HG03469 (cell line): ENCODE data around the gene CD207.
"Not testable (repeated sequence)": the region's sequence is repeated elsewhere in the genome, so short reads cannot be mapped to it uniquely, and the experiment has no call there.

Experiments
- ATAC-seq: cut with Tn5 transposase; IDR thresholded peaks from one replicate; pipeline ENCODE4 v1.9.1; 2021; ENCODE audit warnings: mild to moderate bottlenecking, moderate library complexity, moderate number of reproducible peaks; ENCODE audit not compliant: unreplicated experiment

Gene CD207

DNA sequence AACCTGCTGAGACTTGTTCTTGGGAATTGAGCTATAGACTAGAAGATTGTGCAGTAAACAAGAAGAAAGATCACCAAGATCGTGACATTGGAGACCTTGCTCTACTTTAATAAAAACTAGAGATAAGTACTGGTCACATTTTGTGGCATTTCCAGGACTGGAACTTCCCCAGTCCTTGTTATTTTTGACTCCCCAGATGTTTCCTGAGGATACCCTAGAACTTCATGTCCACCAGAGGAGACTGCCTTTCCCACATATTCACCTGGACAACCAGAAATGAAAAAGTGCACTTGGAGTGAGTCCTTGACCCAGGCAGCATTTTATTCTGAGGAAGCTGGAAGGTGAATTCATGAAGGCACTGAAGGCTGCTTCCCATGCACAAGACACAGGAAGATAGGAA is 5.7 kb downstream of the CD207 start:
- no peak for ATAC-seq

DNA sequence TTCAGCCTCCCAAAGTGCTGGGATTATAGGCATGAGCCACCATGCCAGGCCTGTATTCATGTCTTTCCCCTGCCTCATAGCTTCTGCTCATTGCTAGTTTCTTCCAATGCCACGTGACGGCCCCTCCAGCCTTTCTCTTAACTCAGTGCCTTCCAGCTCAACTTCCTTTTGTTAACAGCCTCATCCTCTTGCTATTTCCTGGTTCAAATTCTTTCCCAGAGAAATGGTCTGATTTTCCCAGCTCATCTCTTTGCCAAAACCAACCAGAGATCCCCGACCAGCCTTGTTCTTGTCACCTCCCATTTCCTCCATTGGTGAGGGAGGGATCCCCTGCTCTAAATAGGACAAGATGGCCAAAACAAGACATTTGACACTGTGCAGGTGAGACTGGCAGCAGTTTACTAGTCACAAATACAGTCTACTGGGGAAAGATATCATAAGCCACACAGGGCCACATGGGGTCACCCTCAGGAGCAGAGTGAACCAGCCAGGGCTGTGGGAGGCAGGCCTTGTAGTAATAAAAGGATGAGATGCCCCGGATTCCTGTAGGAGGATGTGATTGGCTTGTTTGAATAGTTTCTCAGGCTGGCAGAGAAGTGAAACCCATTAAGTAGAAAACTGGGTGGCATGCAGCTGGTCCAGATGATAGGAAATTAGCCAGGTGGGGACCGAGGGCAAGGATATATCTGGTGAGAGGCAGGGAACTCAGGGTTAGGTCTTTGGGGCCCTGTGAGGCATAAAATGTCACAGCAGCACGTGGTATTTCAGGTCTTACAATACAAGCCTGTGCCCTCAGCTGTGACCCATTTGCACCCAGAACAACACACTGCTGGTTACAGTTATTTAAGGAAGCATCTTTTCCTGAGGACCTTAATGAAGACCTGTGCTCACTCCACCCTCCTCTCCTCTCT is 6.4 kb downstream of the CD207 start:
- ATAC-seq, result no peak

DNA sequence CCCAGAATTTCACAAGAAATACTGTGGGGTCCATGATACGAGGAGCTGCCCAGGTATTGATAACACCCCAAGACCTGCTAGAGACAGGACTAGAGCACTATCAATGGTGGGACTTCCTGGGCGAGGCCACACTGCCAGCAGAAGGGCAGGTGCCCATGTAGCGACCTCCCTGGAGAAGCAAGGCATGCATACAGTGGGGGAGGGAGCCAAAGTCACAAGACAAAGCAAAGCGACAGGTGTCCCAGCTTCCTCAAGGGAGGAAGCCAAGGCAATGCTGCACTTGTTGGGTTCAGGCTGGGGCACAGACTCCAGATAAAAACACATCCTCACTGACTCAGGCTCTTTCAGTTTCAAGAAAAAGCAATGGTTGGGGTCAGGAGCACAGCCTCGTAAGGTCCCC is 7.5 kb downstream of the CD207 start:
- ATAC-seq, result no peak

DNA sequence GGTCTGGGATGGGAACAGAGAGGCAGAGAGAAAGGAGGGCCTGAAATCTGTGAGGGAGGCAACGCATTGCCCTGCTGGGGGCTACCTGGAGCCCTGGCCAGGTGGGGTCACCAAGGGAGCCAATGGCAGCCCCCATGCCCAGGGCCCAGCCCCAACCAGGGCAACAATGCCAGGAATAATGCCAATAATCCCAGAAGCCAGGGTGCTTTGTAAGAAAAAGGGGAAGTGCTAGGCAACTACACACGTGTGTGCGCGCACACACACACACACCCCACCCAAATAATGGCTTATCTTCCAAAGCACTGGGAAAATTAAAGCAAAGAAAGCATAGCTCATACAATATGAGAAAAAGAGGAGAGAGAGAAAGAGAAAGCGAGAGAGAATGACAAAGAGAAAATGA is 8.2 kb downstream of the CD207 start:
- ATAC-seq, result no peak

DNA sequence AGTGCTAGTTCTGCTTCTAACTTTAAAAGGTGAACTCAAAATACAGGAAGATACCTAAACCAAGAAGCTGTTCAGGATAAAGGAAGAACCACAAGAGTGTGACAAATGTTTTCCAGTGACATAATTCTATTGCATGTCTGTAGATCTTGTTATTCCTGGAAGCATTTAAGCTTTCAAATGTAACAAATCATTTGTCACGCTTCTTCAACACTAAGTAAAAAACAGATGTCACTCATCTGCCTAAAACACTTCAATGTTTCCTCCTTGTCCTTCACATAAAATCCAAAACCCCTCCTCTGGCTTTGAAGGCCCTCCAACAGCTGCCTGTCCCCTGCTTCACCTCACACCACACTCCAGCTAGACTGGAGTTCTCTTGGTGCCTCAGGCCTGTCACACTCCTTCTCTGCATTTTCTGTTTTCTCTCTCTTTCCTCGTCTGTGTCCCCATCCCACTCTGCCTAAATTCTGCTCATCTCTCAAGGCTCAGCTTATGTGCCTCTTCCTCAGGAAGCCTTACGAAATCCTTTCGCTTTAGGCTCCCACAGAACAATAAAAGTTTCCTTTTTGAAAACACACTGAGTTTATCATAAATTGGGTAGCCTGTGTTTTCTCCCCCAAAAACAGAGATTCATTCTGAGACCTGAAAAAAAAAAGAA is 8.8 kb downstream of the CD207 start:
- ATAC-seq, result no peak

DNA sequence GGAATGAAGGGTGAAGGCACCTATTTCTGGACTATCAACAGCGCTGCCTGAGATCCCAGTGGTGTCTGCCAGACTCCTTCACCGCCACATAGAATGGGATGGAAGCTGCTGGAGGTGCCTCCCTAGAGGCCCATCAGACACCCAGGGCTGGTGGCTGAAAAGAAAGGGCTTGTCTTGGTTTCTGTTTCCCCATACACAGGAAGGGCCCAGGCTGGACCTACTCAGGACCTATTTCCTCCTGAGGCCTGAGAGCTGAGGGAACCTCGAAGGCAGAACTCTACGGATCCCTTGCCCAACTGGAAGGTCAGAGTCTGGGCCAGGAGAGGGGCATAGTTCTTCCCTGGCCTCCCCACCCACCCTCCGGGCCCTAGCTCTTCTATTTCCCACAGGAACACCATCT is 12.4 kb downstream of the CD207 start:
- ATAC-seq, result no peak

DNA sequence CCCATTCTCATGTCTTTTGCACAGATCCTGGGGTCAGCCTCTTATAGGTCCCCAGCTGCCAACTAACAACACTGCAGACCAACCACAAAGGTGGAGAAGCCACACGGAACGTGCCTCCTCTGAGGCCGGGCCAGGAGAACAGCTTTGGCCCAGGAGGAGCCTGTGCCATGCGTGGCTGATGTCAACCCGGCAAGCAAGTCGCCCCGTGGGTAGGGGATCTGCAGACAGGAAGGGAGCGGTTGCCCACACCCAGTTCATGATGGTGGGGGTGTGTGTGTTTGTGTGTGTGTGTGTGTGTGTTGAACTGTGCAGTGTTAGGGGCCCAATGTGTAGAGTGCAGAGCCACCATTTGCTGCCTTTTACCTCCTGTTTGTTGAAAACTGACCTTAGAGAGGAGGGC is 12.8 kb downstream of the CD207 start:
- no peak for ATAC-seq

DNA sequence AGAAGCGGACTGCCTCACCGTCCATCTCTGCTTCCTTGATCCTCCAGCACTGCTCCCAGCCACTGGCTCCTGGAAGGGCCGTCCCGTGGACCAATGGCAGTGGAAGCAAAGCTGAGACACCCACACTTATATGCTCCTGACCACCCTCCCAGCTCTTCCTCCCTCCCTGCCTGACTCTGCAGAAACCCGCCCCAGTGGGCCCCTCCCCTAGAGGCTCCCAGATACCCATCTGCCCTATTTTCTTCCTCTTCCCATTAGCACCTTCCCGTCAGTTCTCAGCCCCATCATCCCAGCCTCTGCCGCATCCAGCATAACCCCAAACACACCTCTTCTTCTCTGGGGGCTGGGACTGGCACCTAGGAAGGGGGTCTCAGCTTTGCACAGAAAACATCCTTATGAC is 15.1 kb downstream of the CD207 start, which contains the start of gene CLEC4F:
Gene CLEC4F (minus strand): TSS at position 101 of the 400 bp plus-strand sequence. CDS start 76 bp downstream, at position 25.
- no peak for ATAC-seq

DNA sequence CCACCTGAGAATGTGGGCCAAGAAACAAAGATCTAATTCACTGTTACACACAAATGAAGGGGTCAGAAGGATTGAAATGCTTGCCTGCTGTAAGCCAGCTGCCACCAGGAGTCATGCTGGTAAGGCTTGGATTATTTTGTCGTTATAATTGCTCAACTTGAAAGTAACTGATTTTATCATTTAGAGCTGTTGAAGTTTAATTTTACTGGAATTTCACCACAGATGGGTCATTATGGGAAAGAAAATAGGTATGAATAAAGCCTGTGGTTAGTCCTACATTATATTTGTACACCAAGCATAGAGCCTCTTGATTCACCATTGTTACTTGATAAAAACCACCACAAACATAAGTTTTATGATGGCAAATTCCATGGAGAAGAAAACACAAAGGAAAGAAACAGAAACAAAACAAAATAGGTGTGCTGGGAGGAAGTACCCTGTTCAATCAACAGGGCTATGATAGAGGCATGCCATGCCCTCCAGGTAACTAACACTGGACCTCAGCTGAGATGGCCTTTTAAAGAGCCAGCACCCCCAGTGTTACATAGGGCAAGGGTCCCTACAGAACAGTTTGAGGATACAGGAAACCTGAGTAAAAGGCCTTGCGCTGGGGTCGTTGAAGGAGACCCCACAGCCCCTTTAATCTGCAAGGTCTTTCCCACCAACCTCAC is 18.2 kb downstream of the CD207 start:
- ATAC-seq, result no peak

DNA sequence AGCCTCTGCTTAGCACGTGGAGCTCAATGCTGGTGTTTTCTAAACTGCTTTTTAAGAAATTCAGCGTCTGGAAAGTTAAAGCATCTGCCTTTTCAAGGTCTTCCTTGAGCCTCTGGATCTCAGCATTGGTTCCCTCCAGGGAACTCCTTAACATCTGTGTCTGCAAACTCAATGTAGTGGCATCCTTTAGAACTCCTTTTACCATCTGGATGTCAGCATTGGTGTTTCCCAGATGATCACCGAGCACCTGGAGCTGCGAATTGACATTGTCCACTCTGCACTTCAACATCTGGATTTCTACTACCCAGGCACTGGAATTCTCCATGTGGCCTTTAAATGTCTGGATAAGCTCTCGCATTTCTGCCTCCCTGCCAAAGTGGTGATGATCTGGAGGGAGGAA is 18.9 kb downstream of the CD207 start:
- ATAC-seq, result no peak

DNA sequence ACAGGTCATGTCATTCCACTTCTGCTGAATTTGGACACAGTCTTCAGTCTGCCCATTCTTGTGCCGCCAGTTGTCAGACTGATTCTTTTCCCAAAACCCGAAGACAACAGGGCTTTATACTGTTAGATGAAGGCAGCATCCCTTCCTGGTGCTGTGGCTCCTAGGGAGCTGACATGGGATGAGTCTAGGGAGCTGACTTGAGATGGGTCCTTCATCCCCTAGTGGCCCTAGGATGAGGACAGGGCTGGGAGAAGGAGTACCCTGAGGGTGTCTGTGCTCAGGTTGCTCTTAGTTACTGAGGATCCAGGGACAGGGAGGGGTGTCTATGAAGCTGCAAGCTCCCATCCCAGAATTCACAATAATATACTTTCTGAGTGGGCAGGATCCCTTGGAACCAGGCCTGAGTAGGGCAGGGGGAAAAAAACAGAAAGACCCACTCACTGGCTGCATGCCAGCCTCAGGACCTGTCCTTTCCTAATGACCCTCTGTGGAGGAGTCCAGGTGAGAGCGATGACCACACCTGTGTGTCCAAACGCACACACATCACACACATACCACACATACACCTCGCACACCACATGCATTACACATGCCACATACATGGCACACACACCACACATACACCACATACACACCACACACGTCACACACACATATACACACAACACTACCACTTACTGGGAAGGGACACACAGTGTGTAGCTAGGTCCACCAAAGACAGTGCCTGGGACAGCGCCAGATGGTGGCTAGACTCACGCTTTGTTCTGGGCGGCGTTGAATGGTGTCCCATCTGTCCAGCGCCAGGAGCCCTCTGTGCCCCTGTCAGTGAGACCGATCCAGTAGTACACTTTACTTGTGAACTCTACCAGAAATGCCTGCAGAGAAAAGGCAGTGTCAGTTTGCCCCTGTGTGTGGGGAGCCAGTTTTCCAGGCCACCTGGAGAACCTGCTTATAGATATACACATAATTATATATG is 26.3 kb downstream of the CD207 start:
- no peak for ATAC-seq

DNA sequence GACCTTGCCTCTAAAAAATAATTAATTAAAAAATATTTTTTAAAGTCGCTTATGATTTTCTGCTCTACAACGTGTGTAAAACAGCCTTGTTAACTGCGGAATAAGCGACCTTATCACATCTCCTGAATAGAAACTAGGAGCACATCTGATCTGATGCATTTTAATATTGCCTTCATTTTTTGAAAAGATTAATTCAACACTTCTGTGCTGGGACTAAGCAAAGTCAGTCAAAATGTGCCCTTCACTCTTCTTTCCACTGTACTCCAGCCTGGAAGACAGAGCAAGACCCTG is 27.8 kb downstream of the CD207 start:
- ATAC-seq, result no peak

DNA sequence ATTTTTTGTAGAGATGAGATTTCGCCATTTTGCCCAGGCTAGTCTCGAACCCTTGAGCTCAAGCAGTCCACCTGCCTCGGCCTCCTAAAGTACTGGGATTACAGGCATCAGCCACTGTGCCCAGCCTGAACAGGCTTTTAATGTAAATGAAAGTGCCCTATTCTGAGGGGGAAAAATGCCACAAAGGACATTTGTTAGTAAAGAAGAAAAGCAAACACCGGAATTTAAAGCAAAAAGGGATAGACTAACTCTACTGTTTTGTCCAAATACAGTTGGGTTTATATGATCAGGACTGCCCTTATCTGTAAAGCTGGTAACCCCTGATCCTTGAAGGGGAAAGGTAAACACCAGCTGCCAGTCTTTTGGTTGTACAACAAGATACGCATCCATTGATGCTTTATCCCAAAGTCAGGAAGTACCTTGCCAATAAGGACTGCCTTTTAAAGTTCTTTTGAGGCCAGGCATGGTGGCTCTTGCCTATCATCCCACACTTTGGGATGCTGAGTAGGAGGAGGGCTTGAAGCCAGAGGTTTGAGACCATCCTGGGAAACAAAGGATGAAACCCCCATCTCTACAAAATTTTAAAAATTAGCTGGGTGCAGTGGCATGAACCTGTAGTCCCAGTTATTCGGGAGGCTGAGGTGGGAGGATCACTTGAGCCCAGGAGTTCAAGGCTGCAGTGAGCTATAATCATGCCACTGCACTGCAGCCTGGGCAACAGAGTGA is 28.4 kb downstream of the CD207 start:
- no peak for ATAC-seq

DNA sequence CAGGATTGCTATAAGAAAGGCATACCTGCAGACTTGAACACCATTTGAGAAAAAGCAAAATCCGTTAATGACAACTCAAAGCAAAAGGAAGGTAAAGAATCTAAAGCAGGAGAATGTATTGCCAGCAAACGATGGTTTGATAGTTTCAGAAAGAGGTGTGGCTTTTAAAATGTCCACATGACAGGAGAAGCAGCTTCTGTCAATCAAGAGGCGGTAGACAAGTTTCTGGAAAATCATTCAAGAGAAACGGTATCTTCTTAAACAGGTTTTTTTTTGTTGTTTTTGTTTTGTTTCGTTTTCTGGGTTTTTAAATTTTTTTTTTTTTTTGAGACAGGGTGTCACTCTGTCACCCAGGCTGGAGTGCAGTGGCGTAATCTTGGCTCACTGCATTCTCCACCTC is 29.0 kb downstream of the CD207 start:
- ATAC-seq, result no peak

DNA sequence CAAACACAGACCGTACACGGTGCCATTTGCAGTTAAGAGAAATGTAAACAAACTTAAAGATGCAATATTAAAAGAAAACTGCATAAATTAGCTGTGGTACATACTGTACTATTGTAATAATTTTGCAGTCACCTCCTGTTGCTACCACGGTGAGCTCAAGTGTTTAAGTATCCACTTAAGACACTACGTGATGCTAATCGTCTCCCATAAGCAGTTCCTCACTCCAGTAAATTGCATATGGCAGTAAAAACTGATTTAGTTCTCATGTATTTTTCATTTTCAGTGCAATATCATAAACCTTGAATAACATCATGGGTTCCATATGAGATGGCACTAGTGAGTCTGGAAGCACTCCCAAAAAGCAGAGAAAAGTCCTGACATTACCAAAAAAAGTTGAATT is 29.6 kb downstream of the CD207 start:
- no peak for ATAC-seq

DNA sequence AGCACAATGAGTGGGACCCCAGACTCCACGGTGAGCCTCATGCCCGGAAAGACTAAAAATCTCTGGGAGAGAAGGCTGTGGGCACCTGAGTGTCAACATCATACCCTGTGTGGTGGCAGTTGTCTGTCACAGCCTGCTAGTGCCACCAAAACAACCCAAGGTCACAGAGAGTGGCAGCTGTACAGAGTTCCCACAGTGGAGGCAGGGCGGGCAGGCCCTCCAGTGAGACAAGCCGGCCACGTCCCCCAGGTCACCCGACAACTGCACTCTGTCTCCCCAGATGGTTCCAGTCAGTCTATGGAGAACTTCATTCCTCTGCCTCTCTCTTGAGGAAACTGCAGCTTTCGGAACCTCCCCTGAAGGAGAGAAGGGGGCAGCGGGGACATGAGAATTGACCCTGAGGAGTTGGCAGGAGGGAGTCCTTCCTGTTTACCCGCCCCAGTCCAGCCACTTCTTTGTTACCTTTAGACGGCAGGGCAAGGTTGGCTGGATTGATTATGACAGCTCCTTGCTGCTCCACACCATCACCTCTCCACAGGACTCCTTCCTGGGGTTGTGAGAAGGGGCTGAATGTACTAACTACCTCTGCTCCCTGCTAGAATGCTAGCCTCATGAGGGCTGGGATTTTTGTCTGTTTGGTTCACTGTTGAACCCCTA is 33.9 kb downstream of the CD207 start:
- ATAC-seq, result no peak

DNA sequence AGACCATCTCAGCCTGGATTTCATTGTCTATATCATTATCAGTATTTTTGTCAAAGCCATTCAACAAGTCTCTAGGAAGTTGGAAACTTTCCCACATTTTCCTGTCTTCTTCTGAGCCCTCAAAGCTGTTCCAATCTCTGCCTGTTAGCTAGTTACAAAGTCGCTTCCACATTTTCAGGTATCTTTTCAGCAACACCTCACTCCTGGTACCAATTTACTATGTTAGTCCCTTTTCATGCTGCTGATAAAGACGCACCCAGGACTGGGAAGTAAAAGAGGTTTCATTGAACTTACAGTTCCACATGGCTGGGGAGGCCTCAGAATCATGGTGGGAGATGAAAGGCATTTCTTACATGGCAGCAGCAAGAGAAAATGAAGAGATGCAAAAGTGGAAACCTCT is 35.9 kb downstream of the CD207 start:
- ATAC-seq, result no peak

DNA sequence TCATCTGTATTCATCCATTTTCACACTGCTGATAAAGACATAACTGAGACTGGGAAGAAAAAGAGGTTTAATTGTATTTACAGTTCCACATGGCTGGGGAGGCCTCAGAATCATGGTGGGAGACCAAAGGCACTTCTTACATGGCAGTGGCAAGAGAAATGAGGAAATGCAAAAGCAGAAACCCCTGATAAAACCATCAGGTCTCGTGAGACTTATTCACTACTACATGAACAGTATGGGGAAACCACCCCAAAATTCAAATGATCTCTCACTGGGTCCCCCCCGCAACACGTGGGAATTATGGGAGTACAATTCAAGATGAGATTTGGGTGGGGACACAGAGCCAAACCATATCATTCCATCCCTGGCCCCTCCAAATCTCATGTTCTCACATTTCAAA is 37.6 kb downstream of the CD207 start:
- ATAC-seq, result not testable (repeated sequence)

DNA sequence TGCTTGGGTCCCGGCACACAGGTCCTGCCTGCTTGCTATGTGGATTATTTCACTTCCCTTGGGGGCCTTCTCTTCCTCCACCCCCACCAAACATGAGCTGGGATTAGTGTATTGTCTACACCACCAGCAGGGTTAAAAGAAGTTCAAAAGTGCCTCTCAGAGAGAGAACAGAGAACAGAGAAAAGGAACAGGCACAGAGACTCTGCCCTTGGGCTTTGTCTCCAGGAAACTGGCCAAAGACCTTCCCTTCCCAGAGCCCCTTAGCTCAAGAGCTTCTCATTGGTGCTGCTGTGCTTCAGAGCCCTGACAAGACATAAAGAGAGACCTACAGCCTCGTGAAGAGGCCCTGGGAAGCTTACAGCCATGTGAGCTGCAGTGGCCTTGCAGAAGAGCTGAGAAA is 38.1 kb downstream of the CD207 start:
- no peak for ATAC-seq

DNA sequence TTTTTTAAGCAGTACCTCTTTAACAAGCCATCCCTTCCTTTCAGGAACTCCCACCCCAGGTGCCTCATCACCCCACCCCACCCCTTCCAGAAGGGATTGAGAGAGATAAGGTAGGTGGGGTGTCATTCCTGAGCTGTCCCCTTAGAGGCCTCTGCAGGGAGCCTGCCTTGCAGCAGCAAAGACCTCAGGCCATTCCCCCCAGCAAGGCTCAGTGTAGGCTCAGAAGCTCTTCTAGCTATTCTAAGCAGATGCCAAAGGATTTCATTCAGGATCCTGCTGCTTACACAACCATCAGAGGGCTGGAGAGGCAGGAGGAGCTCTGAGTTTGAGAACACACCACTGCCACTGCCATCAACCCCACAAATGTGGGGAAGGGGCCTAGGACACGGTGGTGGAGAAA is 39.4 kb downstream of the CD207 start:
- ATAC-seq, result no peak
